NCI-H82 (cell line): ENCODE data around the gene PPP6R2.
A peak's percentile ranks its signal among the peaks of the same experiment; 100 is the strongest.

Experiments used
- DNase-seq: peaks from one replicate; lab custom pipeline; 2025; lab: John Stamatoyannopoulos, UW

PPP6R2 gene, protein sequence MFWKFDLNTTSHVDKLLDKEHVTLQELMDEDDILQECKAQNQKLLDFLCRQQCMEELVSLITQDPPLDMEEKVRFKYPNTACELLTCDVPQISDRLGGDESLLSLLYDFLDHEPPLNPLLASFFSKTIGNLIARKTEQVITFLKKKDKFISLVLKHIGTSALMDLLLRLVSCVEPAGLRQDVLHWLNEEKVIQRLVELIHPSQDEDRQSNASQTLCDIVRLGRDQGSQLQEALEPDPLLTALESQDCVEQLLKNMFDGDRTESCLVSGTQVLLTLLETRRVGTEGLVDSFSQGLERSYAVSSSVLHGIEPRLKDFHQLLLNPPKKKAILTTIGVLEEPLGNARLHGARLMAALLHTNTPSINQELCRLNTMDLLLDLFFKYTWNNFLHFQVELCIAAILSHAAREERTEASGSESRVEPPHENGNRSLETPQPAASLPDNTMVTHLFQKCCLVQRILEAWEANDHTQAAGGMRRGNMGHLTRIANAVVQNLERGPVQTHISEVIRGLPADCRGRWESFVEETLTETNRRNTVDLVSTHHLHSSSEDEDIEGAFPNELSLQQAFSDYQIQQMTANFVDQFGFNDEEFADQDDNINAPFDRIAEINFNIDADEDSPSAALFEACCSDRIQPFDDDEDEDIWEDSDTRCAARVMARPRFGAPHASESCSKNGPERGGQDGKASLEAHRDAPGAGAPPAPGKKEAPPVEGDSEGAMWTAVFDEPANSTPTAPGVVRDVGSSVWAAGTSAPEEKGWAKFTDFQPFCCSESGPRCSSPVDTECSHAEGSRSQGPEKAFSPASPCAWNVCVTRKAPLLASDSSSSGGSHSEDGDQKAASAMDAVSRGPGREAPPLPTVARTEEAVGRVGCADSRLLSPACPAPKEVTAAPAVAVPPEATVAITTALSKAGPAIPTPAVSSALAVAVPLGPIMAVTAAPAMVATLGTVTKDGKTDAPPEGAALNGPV

DNA sequence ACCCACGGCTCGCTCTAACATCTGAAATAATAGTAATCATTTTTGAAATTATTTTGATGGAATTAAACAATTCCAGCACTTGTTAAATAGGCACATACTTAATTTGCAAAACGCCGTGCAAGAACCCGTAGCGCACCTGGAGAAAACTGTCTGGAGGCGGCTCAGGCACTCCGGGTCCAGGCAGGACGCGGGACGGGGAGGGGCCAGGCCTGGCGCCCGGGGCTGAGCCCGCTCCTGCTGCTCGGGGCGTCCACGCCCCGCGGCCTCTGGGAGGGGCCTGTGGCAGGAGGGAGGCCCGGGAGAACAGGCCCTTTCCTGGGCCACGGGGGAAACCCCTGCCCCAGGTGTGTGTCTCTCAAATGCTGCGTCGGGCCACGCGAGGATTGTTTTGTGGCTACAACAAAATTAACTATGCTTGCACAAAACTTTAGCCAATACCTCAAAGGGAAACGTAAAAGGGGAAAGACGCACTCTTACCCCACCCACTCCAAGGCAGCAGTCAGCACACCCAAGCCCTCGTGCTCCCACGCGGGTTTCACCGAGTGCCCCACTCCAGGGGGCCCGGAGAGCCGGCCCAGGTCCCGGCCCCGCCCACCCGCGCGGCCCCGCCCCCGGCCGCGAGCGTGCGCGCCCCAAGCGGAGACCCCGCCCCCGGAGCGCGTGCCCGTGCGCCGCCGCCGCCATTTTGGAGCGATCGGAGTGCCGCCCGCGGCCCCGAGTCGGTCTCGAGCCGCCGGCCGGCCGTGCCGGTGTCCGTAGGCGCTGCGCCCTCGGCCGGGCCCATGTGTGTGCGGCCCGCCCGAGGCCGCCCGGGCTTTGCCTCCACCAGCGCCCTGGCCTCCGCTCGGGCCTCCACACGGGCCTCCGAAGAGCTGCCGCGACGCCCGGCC lies at the start of gene PPP6R2:
TSS of gene PPP6R2 (plus strand) at position 677 of the 890 bp plus-strand sequence. CDS start 50,582 bp downstream, outside the sequence.
- peak; percentile 71 for DNase-seq

GRCh38 chr22:50293441-50294318 lies 49.4 kb upstream of the PPP6R2 start:
- no peak for DNase-seq

GRCh38 chr22:50294319-50294656 lies 48.8 kb upstream of the PPP6R2 start:
- no peak for DNase-seq

DNA sequence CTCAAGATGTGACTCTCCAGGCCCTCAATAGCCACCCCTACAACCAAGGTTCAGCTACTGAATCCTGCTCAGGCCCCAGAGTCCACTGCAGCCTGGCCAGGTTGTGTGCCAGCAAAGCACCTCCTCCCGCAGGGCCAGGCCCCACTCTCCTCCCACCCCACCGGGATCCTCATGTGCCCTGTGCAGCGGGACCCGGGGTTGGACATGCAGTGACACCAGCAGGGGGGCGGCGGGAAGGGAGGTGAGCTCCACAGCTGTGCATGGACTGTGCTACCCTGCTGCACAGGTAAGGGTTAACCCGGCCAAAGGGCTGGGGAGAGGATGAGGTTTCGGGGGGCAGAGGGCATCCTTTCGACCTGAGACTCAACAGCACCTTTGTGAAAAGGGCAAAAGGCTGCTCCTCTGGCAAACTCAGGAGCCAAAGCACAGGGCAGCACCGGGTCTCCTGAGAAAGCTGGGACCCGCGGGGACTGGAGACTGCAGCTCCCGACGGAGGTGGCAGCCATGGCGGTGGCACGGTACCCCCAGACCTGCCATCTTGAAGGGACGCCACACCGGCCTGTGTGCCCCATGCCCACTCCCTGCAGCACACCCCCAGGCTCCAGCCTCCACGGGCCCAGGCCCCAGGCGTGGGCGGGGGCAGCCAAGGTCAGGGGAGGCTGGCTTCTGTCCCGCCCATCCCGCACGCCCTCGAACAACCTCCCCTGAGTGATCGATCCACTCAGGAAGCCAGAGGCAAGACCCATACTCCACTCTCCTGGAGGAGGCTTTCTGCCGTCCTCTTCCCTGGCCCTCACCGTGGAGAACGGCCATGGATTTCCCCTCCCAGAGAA lies 46.3 kb upstream of the PPP6R2 start:
- DNase-seq, result no peak

DNA sequence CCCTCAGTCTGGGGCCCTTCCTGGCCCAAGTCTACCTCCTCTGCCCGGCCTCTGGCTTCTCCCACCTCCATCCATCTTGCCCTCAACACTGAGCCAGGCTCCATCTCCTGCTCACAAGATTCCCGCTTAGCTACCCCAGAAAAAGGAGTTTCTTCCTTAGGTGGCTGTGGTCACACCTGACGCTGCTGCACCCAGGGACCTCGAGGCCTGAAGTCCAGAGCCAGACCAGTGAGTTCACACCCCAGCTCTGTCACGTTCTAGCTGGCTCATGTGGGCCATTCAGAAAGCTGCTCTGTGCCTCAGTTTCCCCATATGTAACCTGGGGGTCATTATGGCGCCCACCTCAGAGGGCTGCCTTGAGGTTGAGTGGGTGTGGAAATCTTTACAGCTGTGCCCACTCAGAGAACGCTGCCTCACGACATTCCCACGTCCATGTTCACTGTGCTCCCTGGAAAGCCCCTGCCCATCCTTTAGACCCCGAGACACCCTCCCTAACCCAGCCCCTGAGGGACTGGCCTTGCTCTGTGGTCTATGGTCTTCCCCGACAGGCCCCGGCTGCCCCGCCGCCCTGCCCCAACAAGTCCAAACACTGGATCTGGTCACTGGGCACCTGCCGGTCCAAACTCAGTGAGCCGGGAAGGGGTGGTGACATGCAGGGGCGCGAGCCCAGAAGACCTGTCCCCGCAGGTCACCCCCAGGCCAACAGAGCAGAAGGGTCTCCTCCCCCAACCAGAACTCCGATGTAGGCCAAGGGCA lies 45.4 kb upstream of the PPP6R2 start:
- DNase-seq, result no peak

GRCh38 chr22:50298266-50298637 lies 44.9 kb upstream of the PPP6R2 start:
- DNase-seq, result no peak

DNA sequence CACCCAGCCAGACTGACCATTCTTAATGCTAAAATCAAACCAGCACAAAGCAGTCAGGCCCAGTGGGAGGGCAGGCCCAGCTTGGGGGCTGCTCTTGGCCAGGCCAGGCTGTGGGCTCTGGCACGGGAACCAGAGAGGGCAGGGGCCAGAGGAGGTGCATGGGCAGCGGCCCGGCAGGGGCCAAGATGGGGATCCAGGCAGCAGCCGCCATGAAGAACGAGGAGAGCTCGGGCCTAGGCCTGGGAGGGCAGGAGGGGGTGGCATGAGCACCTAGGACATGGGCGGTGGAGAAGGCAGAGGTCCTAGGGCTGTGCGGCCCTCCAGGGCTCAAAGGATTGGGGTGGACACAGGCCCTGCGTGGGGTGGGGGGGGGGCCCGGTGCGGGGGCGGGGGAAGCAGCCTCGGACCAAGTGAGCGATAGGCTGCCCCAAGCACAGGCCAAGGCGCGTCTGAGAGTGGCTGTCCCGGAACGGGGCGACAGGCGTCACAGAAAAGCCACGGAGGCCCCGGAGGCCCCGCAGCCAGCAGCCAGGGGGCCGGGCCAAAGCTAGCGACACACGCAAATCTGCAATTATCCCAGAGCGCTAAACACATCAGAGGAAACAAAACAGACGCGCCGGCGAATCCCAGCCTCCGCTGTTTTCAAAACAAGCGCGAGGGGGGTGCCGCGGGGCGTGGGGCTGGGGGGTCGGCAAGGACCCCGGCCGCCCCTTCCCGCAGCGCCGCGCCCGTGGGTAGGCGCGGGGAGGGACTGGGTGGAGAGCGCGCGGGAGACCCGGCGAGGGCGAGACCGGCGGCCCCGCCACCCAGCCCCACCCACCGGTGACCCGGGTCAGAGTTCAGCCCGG lies 44.0 kb upstream of the PPP6R2 start:
- peak; percentile 31 for DNase-seq

DNA sequence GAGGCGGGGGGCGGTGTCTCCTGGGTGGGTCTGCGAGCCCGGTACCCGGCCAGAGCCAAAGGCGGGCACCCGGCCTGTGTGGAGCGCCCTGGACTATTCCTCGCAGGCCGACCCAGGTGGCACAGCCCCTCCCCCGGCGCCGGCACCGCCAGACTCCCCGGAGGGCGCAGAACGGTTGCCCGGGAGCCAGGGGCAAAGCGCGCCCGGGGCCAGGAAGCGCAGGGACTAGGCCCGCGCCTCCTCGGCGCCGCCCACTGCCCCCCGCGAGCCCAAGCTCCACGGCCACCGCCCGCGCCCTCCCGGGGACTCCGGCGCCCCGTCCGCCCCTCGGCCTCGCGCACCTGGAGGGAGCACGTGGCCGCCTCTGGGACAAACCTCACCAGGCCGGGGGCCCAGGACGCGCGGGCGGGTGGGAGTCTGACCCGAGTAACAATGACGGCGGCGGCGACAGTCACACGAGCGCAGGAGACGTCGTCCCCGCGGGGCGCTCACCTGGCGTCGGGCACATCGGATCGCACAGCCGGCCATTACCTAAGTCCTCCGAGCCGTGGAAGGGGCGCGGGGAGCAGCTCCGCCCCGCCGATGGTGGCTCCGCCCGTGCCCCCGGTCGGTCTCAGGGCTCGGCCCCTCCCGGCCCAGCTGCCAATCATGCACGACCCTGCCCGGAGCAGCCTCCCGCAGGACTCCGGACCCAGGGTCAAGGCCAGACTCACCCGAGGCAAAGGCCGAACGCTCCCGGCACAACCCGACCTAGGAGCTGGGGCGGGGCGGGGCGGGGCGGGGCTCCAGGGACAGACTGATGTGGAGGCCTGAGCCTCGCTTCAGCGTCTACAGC lies 43.1 kb upstream of the PPP6R2 start:
- DNase-seq, result no peak

GRCh38 chr22:50300620-50301257 lies 42.4 kb upstream of the PPP6R2 start:
- DNase-seq, result no peak

- no peak for DNase-seq
These were observed 41.5 kb upstream of the PPP6R2 start for GRCh38 chr22:50301581-50301991.

GRCh38 chr22:50302041-50302541 lies 41.0 kb upstream of the PPP6R2 start:
- no peak for DNase-seq

DNA sequence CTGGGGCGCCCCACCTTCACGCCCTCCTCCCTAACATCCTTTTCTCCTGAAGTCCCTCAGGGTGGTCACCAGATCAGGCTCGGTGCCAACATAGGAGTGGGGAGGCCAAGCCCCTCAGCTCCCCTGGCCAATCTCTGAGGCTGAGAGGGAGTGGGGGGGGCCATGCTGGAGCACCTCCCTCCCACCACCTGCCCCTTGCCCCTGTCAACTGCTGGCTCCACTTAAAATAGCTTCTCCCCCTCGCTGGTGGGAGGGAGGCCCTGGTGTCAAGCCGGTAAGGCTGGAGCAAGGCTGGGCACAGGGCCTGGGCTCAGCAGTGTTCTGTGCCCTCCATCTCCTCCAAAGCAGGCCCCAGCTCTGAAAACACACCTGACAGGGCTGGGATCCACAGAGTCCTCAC lies 40.6 kb upstream of the PPP6R2 start:
- DNase-seq, result peak; percentile 17

DNA sequence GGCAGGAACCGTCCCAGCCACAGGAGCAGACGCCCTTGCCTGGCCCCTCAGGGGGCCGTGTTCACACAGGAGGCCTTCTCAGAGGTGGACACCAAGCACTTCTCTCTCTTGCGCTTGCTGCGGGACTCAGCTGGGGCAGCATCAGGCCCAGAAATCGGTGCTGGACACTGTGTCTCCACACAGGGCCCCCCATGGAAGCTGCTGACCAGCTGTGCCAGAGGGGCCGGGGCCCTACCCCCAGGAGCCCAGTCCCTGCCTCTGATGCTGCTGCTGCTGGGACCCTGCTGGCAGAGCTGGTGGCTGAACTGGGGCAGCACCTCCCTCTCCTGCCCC lies 39.6 kb upstream of the PPP6R2 start:
- no peak for DNase-seq

DNA sequence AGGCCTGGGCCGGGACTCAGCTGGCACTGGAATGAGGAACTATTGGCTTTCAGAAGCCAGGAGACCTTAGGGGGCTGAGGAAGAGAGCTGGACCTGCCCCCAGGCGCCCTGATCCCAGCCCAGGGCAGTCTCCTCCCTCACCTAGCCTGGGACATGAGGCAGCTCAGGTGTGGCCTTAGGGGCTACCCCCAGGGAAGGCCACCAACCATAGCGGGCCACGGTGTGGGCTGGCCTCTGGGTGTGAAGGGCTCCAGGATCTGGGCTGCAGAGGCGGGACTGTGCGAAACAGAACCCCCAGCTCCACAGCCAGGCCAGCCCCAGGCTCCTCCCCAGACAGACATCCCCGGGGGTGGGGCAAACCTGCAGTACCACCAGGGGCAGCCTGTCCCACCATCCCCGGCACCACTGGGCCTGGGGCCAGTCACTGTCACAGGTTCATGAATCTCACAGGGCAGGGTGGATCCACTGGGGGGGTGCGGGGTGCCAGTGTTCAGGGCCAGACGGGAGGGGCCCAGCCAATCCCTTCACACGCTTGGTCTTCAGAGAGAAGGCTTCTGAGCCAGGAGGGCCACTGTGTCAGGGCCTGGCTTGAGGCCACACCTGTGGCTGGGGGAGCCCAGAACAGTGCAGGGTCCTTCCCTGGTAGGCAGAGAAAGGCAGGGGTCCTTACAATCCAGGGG lies 39.1 kb upstream of the PPP6R2 start:
- no peak for DNase-seq

- no peak for DNase-seq
These were observed 38.4 kb upstream of the PPP6R2 start for GRCh38 chr22:50304528-50305392.
